RPMI7951 (cell line): ENCODE results near the gene NDUFB10. TPM values are rescaled to one million over a fixed set of nuclear protein-coding genes. Genes with fewer than 3 reads are reported as not detected.
A peak's percentile ranks its signal among the peaks of the same experiment; 100 is the strongest.
"Not testable (repeated sequence)": the region's sequence is repeated elsewhere in the genome, so short reads cannot be mapped to it uniquely, and the experiment has no call there.

ENCODE experiments used
- DNase-seq: peaks from one replicate; pipeline ENCODE4 v3.0.0-alpha.2; 2012; ENCODE audit warnings: low read depth
- total RNA-seq: library from RNA; depleted of rRNA; stranded (reverse); fragments of >200 nt; shearing (Covaris generic); gene quantifications from 2 replicates; pipeline ENCODE4 v1.2.3, GENCODE V29; 2014; rRNA removed

NDUFB10 gene
- total RNA-seq, result 209 and 290 TPM in 2 replicates

DNA sequence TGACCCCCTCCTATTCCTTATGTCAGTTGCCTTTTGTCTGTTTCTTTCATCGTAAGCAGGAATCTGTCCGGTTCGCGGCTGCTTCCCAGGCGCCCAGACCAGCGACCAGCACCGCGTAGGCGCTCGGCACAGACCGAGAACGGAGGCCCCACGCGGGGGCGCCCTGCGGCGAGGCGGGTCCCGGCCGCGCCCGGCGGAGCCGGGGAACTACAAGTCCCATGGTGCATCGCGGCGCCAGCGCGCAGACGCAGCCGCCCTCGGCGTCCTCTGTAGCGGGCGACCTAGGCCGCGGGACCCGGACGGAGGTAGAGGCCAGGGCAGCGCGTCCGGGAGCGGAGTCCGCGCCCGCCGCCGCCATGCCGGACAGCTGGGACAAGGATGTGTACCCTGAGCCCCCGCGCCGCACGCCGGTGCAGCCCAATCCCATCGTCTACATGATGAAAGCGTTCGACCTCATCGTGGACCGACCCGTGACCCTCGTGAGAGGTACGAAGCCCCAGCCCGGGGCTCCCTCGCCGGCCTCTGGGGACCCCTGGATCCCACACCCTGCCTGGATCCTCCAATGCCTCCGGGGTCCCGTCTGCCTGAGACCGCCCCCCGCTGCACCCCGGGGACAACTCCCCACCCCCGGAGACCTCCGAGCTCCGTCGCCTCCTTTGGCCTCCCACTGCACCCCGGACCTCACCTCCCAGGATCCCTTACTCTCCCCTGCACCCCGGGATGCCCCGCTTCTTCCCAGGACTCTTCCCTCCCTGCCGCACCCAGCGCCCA is at the start of gene NDUFB10:
TSS of gene NDUFB10 (plus strand) at position 270 of the 771 bp plus-strand sequence. CDS start at position 357, 87 bp downstream.
- peak; percentile 86 for DNase-seq

DNA sequence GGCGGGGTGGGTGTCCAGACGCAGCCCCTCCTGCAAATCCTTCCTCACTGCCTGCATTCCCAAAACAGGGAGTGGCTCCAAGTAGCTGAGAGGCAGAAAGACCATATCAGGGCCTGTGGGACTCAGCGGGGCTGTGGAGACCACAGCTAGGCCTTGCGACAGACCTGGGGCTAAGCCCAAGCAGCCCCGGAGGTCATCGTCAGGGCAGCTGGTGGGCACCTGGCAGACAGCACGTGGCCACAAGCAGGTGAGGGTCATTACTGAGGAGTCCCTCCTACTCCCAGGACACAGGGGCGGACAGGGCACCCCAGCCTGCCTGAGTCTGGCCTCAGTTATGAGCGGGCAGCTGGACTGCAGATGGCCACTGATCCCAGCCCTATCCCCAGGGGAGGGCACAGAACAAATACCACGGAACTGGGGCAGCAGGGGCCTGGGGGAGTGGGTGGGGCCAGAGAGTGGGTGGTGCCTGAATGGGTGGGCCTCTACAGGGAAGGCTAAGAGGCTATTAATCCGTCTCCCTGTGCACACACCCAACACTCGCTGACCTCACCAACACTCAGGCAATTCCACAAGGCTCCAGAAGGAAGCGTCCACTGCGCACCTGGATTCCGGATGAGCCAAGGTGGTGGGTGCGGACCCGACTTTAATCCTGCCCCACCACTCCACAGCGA is 49.6 kb upstream of the NDUFB10 start:
- no peak for DNase-seq

DNA sequence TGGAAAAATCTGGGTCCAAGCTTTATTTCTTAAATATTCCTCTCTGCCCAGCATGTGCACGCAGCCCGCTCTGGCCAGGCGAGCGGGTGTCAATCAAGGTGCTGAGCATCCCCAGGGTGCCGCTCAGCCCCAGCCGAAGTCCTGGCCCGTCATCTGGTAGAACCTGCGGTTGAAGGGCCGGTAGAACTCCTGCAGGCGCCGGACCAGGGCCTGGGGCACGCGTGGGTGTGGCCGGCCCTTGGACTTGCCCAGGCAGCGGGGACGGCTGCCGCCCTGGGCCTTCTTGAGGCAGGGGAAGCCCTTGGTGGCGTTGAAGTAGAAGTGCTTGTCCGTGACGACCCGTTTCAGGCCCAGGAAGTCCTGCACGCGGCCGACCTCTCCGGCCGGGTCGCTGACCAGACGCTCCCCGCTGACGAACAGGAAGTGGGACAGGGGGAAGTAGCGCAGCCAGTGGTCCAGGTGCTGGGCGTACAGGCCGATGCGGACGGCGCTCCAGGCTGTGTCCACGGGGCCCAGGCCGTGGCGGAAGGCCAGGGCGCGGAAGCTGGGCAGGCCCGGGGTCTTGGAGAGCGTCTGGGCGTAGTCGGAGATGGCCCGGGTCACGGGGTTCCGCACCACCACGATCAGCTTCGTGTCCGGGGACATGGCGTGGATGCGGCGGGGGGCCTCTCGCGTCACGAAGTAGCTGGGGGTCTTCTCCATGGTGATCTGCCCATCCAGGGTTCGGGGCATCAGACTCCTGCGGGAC is 47.7 kb upstream of the NDUFB10 start:
- no peak for DNase-seq

DNA sequence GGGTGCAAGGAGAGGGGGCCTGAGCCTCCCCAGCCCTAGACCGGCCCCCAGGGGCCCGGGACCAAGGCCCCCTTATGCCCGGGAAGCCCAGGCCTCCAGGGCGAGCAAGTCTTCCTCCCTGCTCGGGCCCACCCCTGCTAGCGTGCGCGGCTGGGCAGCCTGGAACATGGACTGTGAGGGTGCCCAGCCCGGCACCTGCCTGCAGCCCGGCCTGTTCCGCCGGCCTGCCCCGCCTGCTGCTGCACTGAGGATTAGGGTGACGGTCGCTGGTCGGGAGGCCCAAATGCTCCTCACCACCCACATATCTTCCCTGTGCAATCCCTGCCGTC is 47.2 kb upstream of the NDUFB10 start:
- no peak for DNase-seq

DNA sequence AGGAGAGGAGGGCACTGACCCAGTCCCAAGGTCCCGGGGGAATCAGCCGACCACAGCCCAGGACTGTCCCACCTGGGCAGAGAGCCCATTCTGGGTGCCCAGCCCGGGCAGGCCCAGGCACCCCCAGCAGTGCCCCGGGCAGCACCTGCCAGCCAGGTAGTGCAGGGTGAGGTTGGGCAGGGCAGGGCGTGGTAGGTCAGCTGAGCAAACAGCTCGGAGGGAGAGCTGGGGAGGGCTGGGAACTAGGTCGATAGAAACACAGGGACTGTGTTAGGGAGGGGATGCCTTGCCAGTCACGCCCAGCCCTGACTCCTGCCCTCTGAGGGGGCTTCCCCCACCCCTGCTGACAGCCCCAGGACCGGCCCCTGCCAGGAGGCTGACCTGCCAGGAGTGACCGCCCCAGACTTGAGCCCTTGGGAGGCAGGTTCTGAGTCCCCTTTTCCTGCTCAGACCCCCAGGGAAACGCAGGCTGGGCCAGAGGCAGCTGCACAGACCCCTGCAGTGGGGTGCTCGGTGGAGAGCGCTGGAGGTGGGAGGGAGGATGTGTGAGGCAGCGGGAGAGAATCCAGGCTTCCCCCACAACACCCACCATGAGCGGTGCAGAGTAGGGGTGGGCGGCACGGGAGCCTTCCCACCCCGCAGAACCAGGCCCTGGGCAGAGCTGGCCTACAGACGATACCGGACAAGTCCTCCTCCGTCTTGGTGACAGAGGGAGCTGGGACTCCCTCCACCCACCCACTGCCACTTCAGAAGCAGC is 45.8 kb upstream of the NDUFB10 start:
- DNase-seq, result no peak

DNA sequence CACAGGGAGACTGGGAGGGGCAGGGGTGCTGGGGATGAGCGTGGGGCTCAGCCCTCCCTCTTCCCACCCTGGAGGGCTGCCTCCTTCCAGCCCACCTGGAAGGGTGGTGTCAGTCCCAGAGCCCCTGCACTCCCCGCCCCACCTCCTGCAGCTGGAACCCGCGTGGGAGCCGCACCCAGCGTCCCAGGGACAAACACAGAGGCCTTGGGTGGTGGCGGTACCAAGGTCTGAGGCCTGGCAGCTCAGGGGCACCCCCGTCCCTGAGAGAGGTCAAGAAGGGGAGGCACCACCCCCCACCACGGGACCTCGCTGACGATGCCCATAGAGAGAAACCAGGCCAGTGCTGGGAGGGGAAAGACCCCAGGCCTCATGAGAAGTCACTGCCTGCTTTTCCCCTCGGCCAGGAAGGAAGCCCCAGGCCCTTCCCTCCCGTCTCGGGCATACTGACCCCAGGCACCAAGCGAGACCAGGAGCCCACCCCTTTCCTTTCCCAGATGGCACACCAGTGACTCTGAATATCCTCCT is 45.2 kb upstream of the NDUFB10 start:
- no peak for DNase-seq

DNA sequence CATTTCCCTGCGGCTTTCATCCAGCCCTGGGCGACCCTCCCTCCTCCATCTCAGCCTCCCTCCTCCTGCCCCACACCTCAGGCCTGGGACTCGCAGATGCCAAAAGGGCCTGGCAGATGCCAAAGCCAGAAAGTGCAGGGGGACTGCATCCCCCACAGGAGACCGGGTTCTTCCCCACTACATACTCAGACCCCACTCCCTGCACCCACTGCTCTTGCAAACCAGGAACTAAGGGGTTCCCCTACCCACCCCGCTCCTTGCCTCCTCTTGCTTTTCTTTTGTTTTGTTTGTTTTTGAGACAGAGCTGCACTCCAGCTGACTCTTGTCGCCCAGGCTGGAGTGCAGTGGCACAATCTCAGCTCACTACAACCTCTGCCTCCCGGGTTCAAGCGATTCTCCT is 44.4 kb upstream of the NDUFB10 start:
- no peak for DNase-seq

DNA sequence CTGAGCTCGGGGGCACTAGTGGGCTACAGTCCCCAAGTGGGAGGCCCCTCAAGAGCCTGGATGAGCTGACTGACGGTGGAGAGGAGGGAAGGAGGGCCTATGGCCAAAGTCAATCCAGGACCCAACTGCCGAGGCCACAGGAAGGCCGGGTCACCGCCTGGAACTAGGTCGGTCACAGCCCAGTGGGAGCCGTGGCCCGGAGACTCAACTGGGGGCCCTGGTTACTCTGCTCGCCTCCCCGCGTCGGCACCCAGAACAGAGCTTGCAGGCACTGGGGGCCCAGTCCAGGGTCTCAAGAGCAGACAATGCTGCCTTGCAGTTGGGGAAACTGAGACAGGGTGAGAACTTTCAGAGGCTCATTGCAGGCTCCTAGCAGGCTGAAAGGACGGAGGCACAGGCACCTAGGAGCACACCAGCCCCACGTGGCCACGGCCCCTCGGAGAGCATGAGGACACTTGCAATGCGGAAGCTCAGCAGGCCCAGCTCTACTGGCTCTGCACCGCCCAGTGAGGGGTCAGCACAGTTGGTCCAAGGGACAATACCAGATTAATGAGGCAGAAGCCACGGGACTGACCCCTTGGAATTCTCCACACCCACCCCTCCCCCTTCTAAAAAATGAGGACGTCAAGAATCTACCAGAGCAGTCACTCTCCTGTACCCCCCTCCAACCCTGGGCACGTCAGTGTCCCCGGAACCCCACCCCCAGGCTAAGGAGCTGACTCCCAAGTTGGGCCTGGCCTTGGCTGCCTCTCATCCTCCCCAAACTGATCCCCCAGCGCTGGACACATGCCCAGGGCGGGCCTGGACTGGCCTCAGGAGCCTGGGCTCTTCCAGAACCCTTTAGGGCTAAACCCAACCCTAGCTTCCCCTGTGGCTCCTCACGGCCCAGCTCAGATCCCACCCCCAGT is 43.4 kb upstream of the NDUFB10 start:
- no peak for DNase-seq

DNA sequence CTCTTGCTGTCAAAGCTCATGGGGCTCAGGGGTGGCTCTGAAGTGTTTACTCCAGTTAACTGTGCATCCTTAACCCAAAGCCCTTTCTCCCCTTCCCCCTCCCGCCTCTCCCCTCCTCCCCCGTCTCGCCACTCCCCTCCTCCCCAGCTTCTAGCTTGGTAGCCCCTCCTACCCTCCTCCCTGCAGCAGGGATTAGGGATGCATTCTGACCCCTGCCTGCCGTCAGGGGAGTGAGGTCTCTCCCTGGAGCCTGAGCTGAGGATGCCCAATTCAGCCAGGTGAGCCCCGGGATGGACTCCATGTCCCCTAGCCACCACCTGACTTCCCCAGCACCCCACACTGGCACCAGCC is 42.7 kb upstream of the NDUFB10 start:
- no peak for DNase-seq

DNA sequence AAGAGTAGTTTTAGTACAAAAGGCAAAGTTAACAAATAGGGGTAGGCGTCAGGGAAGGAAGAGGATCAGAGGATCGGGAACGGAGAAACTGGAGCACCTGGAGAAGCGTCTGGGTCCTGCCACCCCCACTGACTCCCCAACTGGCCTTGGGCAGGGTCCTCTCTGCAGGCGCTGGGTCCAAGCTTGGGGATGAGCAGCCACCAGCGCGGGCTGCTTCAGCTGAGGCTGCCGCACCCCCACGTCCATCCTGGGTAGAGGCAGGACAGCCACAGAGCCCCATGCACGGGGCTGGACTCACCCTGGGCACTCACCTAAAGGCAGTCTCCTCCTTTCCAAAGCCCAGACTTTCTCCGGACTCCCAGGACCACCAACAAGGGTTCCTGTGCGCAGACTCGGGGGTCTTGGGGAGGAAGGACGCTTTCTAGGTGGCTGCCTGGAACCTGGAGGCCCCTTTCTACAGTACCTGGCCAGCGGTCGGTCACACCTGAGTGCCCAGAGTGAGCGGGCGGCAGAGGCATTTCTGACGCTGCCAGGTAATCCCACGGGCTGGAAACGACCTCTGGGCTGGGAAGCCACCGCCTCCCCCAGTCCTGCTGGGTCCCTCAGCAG is 42.2 kb upstream of the NDUFB10 start:
- DNase-seq, result no peak

DNA sequence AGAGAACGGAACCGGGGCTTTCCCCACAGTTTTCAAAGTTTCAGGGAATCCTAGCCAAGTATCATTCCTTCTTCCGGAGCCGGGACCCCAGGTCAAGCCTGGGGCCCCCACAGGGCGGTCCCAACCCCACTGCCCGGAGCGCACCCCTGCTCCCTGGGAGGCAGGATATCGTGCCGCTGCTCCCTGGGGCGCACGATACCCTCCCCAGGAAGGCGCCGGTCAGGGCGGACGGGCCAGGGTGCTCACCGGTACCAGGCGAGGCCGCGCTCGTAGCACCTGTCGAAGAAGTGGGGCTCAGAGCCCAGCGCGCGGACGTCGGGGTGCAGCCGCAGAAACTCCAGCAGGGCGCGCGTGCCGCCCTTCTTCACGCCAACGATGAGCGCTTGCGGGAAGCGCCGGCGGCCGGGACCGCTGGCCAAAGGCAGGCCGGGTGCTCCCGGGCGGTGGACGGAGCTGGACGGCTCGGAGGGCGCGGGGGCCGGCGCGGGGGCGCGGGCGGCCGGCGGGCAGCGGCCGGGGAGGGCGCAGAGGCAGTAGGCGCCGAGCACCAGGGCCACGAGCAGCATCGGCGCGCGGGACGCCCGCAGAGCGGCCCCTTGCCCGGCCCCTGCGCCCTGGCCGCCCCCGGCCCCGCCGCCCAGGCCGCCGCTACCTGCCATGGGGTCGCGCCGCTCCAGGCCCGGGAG is 41.5 kb upstream of the NDUFB10 start:
- no peak for DNase-seq

DNA sequence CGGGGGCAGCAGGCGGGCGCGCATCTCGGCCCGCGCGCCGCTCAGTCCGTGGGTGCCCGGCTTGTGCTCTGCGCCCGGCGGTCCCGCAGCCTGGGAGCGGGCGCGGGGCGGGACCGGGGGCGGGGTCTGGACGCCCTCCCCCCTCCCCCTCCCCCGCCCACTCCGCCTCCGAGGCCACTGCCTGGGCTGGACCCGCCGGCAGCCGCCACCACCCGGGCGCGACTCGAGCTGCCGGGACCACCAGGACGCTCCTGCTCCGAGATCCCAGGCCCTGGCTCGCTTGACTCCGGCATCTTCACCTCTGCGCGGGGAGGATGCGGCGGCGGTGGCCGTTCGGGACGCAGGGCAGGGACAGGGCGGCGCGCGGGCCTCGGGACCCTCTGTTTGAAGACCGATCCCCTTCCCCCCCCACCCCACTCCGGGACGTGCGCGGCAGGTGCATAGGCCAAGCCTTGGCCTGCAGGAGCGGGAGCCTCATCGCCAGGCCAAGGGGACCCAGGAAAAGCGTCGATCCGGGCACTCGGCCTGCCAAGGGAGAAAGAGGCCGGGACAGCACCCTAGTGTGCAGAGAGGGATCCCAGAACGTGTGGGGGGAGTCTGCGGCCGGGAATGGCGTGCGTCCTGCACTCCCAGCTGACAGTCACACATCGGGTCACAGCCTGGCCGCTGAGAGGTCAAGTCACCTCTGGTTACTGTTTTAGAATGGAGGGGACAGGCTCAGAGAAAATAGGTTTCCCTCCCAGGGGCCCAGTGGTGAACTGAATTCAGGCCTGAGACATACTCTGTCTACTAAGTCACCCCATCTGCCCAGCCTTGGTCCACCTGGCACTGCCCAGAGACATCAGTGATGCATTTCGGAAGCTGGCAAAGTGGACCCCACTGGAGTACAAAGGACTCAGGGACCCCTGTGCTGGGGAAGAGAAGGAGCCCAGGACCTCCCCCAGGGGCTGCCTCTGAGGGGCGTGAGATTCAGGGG is 40.7 kb upstream of the NDUFB10 start, which contains the start of gene HS3ST6:
TSS of gene HS3ST6 (minus strand) at position 65 of the 976 bp plus-strand sequence. CDS start 92 bp downstream, outside the sequence.
- no peak for DNase-seq

DNA sequence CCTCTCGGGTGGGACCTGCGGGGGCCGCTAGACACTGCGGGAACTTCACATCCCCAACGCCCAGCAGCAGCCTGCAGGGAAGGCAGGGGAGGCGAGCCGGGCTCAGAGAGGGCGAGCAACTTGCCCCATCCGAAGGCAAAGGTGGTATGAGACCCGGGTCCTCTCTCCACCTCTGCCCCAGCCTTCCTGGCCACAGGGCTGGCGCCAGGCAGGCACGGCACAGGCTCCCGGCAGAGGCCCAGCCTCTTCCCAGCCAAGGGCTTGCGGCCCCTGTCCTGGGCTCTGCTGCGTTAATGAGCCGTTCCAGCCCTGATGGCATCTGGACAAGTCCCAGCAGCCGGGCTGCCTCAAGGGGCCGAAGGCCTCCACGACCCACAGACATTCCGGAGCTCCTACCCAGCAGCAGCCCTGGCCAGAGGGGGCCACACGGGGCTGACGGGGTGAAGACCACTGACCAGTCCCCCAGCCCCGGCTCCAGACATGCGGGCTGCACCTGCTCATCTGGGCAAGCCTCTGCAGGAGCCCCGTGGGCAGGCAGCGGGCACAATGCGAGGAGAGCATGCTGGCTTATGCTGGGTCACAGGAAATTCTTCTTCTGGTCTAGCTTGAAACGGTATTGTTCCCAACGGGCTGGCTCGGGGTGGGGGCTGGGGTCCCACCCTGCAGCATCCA is 39.9 kb upstream of the NDUFB10 start:
- DNase-seq, result no peak

DNA sequence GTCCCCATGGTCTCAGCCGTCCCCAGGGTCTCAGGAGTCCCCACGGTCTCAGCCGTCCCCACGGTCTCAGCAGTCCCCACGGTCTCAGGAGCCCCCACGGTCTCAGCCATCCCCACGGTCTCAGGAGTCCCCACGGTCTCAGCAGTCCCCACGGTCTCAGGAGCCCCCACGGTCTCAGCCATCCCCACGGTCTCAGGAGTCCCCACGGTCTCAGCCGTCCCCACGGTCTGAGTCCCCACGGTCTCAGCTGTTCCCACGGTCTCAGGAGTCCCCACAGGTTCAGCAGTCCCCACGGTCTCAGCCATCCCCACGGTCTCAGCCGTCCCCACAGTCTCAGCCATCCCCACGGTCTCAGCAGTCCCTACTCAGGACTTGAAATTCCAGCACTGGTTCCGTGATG is 39.2 kb upstream of the NDUFB10 start:
- not testable (repeated sequence) for DNase-seq

DNA sequence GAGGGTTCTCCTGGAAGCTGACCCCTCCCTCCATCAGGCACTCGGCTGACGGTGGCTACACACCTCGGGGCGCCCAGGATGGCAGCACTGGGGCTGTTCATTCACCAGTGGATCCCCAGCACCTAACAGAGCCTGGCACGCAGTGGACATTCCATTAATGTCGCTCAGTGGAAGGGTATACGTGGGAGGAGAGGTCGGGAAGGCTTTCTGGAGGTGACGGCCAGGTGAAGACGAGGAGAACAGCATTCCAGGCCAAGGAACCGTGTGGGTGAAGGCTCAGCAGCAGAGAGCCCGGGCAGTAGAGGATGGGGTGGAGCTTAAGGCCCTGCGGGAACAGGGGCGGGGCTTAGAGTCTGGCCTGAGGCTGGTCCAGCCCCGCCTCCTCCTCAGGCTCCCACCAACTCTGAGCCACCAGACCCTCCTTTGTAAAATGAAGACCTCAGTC is 38.6 kb upstream of the NDUFB10 start:
- no peak for DNase-seq

DNA sequence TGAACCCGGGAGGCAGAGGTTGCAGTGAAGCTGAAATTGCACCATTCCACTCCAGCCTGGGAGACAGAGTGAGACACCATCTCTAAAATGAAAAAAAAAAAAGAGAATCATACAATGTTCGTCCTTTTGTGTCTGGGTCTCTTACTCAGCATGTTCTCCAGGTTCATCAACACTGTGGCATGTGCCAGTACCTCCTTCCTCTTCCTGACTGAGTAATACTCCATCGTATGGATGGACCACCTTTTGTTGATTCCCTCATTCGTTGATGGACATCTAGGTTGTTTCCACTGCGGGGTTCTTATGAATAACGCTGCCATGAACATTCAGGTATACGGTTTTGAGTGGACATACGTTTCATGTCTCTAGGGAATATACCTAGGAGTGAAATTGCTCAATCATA is 37.0 kb upstream of the NDUFB10 start:
- DNase-seq, result no peak

DNA sequence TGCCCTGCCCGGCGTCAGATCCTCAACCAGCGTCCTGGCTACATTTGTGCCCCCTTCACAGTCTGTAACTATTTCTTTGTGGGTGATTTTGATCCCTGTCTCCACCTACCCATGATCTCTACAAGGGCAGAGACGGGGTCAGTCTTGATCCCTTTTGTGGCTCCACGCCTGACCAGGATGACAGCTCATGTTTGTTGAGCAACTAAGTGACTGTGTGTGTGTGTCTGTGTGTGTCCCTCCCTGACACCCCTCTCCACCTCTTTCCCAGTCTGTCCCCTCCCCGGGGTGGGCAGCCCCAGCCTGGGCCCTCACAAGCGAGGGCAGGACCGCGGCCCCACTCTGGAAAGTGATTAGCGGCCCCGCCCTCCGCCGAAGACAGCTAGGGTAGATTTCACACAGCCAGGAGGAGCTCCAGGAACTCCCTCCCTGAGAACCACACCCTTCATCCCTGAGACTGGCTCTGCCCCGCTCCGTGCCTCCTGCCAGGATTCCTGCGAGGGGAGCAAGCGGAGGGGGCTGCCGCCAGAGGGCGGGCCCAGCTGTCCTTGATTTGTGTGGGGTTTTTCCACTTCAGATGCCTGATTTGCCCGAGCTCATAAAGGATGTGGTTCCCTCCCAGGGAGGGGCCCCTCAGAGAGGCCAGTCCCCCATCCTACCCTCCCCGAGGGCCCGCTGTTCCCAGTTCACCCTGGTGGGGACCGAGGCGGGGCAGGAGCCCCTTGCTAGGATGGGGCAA is 35.9 kb upstream of the NDUFB10 start:
- peak; percentile 64 for DNase-seq
